Activated CD8-positive, alpha-beta memory T cell treated with anti-CD3 and anti-CD28 coated beads, Interleukin-2, amount 50 U/mL, for 1 hour (primary cell): ENCODE results near the gene TRIM33.
"Not testable (repeated sequence)": the region's sequence is repeated elsewhere in the genome, so short reads cannot be mapped to it uniquely, and the experiment has no call there.

Source experiments
- DNase-seq: peaks from one replicate; pipeline ENCODE4 v3.0.0-alpha.2; 2020; ENCODE audit errors: extremely low read depth

The TRIM33 gene

GRCh38 chr1:114467491-114467890 lies 43.5 kb downstream of the TRIM33 start:
- DNase-seq = no peak

DNA sequence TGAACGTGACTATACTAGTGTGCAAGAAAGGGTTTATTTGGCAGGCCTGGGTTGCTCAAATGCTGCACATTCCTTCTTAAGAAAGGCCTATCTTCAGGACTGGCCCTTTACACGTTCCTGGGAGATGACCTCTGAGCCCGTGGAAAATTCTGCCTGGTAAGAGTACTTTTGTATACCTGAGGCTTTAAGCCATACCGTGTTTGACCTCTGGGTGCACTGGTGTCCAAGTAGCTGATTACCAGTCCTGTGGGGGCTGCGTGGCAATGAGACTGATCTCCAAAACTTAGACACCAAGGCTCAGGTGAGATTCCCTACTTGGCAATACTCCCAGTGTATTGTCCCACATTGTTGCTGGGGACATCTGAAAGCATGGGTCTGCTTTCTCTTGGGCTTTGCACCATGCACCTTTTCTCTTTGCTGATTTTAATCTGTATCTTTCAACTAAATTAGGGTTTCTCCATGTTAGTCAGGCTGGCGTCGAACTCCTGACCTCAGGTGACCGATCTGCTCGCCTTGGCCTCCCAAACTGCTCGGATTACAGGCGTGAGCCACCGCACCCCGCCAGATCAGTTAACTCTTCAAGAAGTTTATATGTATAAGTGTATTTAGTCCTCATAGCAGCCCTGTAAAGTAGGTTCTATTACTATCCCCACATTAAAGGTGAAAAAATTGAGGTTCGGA lies 44.5 kb downstream of the TRIM33 start:
- no peak for DNase-seq

- DNase-seq = no peak
Observed at GRCh38 chr1:114462963-114463362, 48.0 kb downstream of the TRIM33 start.

GRCh38 chr1:114462341-114462740 lies 48.7 kb downstream of the TRIM33 start:
- no peak for DNase-seq

- DNase-seq = no peak
Observed at GRCh38 chr1:114458237-114458777, 52.7 kb downstream of the TRIM33 start.

- no peak for DNase-seq
Observed at GRCh38 chr1:114457675-114458236, 53.2 kb downstream of the TRIM33 start.

- DNase-seq = no peak
Observed at GRCh38 chr1:114456586-114456985, 54.4 kb downstream of the TRIM33 start.

DNA sequence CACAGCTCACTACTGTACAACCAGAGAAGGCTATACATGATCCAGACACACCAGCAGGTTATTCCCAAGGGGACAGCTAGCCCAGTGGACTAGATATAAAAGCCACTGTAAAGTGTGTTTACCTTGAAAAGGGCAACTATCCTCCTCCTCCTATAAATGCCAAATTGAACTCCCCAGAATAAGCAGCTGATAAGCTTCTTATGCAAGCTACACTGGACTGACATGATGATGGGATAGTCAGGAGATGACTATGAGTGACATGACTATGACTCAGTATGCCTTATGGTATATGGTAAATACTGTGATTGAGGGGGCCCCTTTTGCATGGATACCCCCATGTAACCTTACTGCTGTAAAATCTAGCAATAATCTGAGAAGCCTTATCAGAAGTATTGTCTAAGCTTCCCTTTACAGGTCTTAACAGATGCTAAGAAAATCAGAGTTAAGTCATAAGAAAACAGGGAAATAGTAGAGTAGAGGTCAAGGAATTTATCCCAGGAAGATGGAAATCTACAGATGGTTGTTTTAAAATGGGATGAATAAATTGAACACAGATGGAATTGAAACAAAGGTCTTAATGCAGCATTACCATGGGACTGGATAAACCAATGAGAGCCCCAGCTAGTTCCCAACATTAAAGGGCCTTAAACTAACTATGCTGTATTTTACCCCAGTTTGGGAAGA lies 55.8 kb downstream of the TRIM33 start:
- DNase-seq = no peak

DNA sequence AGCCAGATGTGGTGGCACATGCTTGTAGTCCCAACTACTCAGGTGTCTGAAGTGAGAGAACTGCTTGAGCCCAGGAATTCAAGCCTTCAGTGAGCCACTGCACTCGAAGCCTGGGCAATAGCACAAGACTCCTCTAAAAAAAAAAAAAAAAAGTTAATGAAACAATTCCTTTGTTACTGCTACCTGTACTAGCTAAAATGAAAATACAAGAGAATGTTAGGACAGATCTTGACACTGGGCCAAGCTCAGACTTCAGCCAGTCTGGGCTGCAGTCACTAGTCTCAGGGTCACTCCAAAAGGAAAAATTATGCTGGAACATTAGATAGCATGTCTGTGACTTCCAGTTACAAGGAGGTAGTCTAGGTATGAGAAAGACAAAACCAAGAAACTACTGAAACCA lies 56.5 kb downstream of the TRIM33 start:
- no peak for DNase-seq

GRCh38 chr1:114453361-114453784 lies 57.6 kb downstream of the TRIM33 start:
- no peak for DNase-seq

DNA sequence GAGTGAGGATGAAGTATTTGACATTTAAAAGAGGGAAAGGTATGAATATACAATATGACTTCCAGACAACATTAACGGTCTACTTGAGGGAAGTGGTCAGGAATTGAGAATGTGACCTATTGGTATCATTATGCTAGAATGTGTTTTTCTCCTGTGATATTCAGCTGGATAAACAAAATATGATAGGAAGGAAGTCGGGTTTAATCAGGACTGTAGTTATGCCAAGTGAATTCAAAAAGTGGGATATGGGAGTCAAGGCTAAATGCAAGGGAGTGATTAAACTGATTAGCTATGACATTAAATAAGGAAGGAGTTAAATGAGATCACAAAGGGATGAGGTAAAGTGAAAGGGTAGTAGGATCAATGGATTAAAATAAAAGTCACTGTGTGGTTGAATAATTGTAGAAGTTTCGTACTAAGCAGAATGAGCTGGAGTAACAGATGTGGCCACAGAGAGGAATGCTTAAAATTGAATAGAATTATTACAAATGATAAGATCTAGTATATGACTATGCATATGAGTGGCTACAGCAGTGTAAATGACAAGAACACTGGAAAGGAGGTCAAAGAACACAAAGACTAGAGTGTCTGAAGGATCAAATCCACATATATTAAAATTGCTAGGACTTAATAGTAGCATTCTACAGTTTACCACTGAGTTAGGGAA lies 62.5 kb downstream of the TRIM33 start:
- DNase-seq = no peak

DNA sequence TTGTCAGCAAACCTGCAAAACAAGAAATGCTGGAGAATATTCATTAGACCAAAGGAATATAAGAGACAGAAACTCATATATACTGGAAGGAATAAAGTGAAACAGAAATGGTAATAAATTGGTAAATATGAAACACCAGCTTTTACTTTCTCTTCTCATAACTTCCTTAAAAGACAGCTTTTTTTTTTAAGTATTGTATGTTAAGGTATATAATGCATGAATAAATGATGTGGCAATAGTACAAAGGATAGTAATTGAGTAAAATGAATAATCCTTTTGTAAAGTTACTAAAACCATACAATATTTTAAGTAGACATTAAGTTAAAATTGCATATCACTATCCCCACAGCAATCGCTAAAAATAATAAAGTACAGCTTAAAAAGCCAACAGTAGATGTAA lies 64.8 kb downstream of the TRIM33 start:
- DNase-seq = no peak

GRCh38 chr1:114443226-114443625 lies 67.8 kb downstream of the TRIM33 start:
- DNase-seq = not testable (repeated sequence)

GRCh38 chr1:114441332-114441731 lies 69.7 kb downstream of the TRIM33 start:
- DNase-seq = no peak

GRCh38 chr1:114439369-114439768 lies 71.6 kb downstream of the TRIM33 start:
- DNase-seq = no peak

DNA sequence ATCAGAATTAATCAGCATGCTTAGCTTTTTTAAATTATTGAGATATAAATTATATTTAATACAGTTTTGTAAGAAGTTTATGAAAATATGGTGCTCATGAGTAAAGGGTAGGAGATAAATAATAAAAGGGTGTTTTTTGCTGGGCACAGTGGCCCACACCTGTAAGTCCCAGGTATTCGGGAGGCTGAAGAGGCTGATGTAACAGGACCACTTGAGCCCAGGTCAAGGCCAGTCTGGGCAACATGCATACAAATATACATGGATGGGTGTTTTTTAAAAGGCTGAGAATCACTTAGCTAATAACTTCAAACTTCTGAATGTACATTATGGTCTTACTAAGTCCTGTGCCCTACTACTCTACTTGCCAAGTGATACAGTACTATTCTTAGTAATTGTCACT lies 73.2 kb downstream of the TRIM33 start:
- no peak for DNase-seq

GRCh38 chr1:114436799-114437198 lies 74.2 kb downstream of the TRIM33 start:
- DNase-seq = no peak

DNA sequence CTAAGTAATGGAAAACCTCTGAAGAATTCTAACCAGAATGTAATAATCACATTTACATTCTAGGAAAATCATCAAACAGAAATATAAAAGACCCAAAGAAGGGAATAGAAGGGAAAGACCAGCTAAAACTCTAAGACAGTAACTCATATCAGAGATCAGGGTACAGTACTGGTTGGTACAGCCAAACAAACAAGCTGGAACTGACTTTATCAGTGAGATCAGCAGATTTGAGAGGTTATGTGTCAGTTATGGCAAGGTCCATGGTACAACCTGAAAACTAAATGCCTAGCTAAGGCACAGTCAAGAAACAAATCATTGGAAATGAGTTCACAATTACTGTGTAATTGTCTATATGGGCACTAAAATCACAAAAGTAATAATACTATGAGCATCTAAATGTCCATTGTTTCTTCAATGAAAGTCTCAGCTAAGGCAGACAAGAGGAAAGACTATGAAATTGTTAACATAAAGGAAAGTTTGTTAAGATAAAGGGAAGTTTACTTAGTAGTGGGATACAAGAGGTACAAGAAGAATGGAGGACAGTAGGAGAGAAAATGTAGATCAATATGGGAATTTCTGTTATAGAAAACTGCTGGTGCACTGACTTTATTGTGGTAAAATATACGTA lies 75.8 kb downstream of the TRIM33 start:
- DNase-seq = no peak

DNA sequence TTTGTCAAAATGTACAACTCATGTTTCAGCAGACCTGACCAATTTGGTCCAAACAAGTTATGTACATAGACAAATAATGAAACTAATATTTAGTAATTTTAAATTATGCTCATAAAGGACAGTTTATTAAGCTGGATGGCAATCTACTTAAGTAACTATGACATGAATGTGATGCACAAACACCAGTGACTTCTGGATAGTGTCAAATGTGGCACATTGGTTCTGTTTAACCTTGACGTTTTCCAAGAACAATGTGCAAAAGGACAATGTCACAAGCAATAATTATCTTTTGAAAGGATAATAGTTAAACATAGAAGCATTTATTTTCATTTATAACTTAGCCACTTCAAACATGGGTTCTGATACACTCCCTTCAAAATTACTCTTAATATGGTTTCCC lies 80.0 kb downstream of the TRIM33 start:
- DNase-seq = no peak

- DNase-seq = no peak
Observed at GRCh38 chr1:114428083-114428754, 82.8 kb downstream of the TRIM33 start.

GRCh38 chr1:114427612-114428011 lies 83.4 kb downstream of the TRIM33 start:
- no peak for DNase-seq
